HG02943 (cell line): ENCODE data around the gene MFSD2B.

Source experiments
- ATAC-seq: cut with Tn5 transposase; IDR thresholded peaks from one replicate; pipeline ENCODE4 v1.9.1; 2021; ENCODE audit warnings: mild to moderate bottlenecking, low read depth, moderate library complexity; ENCODE audit not compliant: unreplicated experiment

MFSD2B gene

DNA sequence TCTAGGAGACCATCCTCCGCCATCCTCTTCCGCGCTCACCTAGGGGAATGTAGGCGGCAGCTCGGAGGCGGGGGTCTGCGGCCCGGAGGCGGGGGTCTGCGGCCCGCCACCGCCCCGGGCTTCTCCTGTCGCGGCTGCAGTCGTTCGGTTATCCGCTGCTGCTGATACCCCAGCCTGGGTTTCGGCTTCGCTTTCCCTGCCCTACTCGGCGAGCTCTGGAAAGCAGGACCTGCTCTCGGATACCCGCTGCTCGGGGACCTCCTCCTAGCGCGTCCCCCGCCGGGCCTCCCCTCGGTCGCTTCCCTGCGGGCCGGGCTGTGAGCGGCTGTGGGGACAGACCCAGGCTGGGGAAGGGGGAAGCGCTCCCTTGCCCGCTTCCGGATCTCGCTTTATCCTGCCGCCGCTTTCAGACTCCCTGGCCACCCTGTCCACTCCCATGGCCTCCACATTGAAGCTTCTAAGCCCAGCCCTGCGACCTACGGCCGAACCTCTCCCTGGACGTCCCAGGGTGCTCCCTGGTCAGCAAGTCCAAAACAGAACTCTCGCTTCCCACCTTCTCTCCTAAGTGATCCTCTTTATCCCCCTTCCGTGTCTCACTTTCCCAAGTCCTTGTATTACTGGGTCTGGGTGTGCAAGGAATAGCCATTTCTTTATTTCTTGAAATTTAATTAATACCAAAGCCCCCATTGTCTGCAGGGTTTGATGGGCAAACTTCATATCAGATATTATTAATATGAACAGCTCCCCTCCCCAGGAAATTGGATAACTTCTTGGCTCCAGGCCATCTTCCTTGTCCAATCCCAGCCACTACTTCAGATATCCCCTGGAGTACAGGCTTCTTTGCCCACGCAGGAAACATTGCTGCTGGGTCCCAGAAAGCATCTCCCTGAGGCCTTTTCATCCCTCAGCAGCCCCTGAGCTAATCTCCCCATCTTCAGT is 40.4 kb downstream of the MFSD2B start:
- ATAC-seq, result no peak

DNA sequence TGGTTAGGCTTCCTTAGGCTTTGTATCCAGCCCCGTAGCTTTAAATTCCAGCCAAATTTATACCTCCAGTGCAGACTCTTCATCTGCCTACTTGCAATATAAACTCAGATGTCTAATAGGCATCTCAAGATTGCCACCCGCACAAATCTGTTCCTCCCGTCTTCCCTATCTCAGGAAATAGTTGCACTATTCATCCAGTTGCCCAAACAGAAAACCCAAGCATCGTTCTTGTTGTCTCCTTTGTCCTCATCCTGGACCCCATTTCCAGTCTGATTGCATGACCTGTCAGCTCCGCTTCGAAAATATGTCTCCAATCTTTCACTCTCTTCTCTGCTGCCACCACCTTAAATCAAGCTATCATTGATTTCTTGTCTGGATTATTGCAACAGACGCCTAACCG is 41.9 kb downstream of the MFSD2B start:
- no peak for ATAC-seq

DNA sequence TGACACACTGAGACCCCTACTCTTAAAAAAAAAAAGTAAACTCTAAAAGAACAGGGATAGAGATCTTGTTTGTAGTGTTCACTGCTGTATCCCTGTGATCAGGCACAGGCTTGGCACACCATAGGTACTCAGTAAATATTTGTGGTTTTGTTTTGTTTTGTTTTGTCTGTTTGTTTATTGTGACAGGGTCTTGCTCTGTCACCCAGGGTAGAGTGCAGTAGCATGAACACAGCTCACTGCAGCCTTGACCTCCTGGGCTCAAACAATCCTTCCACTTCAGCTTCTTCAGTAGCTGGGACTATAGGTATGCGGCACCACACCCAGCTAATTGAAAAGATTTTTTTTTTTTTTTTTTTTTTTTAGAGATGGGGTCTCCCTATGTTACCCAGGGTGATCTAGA is 43.1 kb downstream of the MFSD2B start:
- ATAC-seq, result no peak

DNA sequence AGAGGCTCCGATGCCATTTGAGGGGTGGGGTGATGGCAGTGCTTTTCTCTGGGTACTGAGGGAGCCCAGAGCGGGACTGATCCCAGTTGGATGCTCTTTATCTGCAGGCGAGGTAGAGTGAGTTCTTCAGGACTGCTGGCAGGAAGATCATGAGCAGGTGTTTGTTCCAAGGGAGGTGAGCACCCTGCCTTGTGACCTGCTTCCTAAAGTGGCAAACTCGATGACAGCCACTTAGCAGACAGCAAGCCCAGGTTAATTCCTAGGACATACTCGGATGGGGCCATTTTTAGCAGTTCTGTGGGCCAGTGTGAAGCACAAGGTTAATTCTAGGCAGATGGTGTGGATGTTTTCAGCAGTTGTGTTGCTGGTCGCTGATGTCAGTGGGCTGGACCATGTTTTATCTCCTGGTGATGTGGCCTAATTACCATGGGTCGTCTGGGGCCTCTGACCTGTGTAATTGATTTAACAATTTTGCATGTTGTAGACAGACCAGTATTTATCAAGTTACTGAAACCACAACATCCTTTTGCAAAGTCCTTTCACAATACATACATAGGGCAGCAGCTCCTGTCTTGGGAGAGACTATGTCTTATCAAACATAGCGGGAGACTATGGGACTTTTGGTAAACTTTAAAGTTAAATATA is 44.6 kb downstream of the MFSD2B start:
- no peak for ATAC-seq

DNA sequence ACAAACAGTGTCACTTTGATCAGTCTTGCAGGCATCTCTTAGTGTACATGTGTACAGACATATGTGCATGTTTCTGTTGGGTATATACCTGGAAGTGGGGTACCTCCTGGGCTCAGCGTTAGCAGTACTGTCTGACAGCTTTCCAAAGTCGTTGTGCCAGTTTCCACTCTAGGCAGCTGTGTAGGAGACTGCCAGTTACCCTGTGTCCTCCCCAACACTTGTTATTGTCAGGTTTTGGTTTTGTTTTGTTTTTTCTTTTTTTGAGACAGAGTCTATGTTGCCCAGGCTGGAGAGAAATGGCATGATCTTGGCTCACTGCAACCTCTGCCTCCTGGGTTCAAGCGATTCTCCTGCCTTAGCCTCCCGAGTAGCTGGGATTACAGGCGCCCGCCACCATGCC is 45.9 kb downstream of the MFSD2B start:
- no peak for ATAC-seq

DNA sequence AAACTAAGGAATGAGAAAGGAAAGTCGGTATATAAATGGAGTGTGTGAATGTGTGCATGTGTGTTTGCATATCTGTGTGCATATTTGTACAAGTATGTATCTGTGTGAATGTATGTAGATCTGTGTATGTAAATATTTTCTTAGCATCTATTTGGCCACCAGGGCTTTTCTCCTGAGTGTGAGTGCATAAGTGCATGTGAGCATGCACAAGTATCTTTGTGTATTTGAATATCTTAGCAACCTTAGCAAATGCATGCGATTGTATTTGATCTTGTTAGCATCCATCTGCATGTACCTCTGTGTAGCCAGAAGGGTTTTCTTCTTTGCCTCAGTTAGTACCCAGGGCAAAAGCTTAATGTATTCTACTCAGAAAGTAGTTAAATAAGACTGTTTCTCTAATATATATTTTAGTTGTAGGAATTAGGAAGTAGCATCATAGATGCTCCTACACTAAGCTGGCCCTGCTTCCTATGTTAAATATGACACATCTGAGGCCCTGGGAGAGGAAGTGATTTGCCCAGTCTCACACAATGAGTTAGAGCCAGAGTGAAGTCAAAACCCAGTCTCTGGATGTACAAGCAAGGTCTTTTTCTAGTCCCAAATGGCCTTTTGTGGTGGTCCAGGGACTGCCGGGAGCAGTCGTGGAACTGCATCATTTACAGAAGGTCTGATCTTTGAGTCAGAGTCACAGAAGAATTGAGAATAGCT is 48.8 kb downstream of the MFSD2B start:
- ATAC-seq, result no peak

DNA sequence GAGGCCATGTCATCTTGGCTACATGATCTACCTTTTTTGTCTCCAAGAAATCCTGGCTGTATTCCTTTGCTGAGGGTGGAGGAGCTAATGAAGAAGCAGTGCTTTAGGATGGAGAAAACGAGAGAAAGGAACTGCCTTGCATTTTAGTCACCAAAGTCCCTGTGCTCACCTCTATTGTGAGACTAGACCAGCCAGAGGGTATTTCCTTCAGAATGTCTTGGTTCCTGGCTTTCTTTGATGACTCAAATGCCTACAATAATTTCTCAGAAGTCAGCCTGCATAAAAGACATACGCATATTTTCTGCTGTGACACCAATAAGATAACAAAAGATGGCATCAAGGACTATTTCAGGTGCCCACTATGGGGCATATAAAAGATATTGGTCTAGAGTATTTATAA is 55.5 kb downstream of the MFSD2B start:
- no peak for ATAC-seq

DNA sequence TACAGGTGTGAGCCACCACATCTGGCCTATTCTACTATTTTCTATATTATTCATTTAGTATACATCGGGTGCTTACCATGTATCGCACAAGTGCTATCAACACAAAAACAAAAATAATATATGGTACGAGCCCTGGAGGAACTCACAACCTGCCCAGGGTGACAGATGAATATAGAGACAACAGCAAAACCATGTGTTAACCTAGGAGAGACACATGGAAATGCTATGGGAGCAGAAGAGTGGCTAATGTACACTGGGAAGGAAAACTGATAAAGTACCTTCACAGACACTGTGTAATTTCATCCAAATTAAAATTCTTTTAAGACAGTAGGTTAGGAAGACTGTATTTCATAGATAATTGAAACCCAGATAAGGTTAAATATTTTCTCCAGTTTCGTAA is 62.4 kb downstream of the MFSD2B start:
- no peak for ATAC-seq

DNA sequence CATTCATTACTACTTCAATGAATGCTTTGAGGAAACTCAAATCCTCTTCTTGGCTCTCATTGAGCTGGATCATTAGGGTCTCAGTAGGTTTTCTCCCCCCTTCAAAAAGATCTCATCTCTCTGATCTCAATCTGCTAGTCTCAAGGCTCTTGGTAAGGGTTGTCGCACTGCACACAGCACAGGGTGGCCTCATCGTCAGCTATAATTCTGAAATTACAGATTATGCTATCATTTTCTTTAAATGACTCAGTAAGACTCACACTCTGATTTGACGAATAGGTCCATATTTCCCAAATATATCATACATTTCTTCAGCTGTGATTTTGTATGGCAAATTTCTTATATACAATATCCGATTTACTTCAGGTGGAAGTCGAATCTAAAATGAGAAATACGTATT is 63.9 kb downstream of the MFSD2B start:
- ATAC-seq, result no peak

DNA sequence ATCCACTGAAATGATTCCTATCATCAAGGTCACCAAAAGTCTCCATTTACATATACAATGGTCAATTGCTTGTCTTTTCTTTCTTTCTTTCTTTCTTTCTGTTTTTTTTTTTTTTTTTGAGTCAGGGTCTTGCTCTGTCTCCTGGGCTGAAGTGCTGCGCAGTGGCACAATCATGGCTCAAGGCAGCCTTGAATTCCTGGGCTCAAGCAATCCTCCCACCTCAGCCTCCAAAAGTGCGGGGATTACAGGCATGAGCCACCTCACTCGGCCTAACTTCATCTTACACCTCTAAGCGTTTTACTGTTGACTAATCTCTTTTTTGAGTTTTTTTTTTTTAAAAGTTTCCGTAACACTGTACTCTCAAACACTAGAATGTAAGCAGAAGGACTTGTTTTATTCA is 65.4 kb downstream of the MFSD2B start:
- ATAC-seq, result no peak
